ENCODE results near the gene LRRFIP1.

LRRFIP1 gene

GRCh38 chr2:237820421-237820820, 193.0 kb downstream of the LRRFIP1 start:
- no peak overlapping the region for H3K9ac ChIP-seq (ENCODE audit: low read depth, low read length, poor library complexity)
- H3K79me1 ChIP-seq (ENCODE audit: low read depth, low read length), result no peaks in the 10 kb centered on the region
- no peak overlapping the region for H4K8ac ChIP-seq (ENCODE audit: low read depth, low read length)
- no peak overlapping the region for H3K18ac ChIP-seq (ENCODE audit: low read length)
- no peak overlapping the region for H2AK5ac ChIP-seq (ENCODE audit: low read depth, low read length)
- H3K4ac ChIP-seq (ENCODE audit: low read length), result no peak overlapping the region
- no peak overlapping the region for H2BK15ac ChIP-seq (ENCODE audit: low read length)
- no peaks in the 10 kb centered on the region for H3K9me3 ChIP-seq (replicated peaks in 1 of 2; ENCODE audit: control insufficient read depth in 2 of 2, insufficient read depth in 1 of 2, low read depth in 1 of 2, low read length in 2 of 2)
- H3K4me2 ChIP-seq (ENCODE audit: insufficient read depth, low read length, poor library complexity, severe bottlenecking), result no peak overlapping the region
- no peaks in the 10 kb centered on the region for H3K36me3 ChIP-seq (replicated peaks in 1 of 2; ENCODE audit: control insufficient read depth in 2 of 2, insufficient read depth in 2 of 2, low read length in 2 of 2)
- no peak for DNase-seq (ENCODE audit: low spot score)
- no peak overlapping the region for H3K14ac ChIP-seq (ENCODE audit: low read length)
- H2AFZ ChIP-seq (ENCODE audit: low read length), result no peak overlapping the region
- WGBS, 2 donors (ENCODE audit: extremely low coverage in 2 of 2, insufficient read length in 2 of 2, insufficient replicate concordance in 1 of 2), result no CpG with 5 or more reads among the region's 2 CpGs
- H3K27me3 ChIP-seq (ENCODE audit: control insufficient read depth in 3 of 3, insufficient read depth in 3 of 3, low read depth in 1 of 3, low read length in 3 of 3), result peaks cover 0 to 19% (median 0%) of the 10 kb centered on the region in 3 experiments
- H2BK12ac ChIP-seq (ENCODE audit: low read length), result no peak overlapping the region
- no peak overlapping the region for H3K27ac ChIP-seq (replicated peaks; ENCODE audit: low read length)
- no peak overlapping the region for H3K23ac ChIP-seq (ENCODE audit: low read depth, low read length, poor library complexity)
- H3K4me3 ChIP-seq (ENCODE audit: low read length in 2 of 2), result no peak overlapping the region
- no peak overlapping the region for H2BK120ac ChIP-seq (ENCODE audit: low read depth, low read length)
- H2BK5ac ChIP-seq (ENCODE audit: low read length), result no peak overlapping the region
- H3K4me1 ChIP-seq (ENCODE audit: control insufficient read depth in 2 of 2, insufficient read depth in 1 of 2, low read depth in 1 of 2, low read length in 2 of 2), result no peaks in the 10 kb centered on the region
- no peak overlapping the region for H4K91ac ChIP-seq (ENCODE audit: low read depth, low read length, poor library complexity)

- no peaks in the 10 kb centered on the region for H3K27me3 ChIP-seq (ENCODE audit: control insufficient read depth in 3 of 3, insufficient read depth in 3 of 3, low read depth in 1 of 3, low read length in 3 of 3)
- DNase-seq (ENCODE audit: low spot score), result no peak
- H2AK5ac ChIP-seq (ENCODE audit: low read depth, low read length), result no peak overlapping the region
- H3K79me1 ChIP-seq (ENCODE audit: low read depth, low read length), result no peaks in the 10 kb centered on the region
- no peaks in the 10 kb centered on the region for H3K36me3 ChIP-seq (replicated peaks in 1 of 2; ENCODE audit: control insufficient read depth in 2 of 2, insufficient read depth in 2 of 2, low read length in 2 of 2)
- no peak overlapping the region for H4K91ac ChIP-seq (ENCODE audit: low read depth, low read length, poor library complexity)
- no peak overlapping the region for H3K23ac ChIP-seq (ENCODE audit: low read depth, low read length, poor library complexity)
- H2AFZ ChIP-seq (ENCODE audit: low read length), result no peak overlapping the region
- H3K18ac ChIP-seq (ENCODE audit: low read length), result no peak overlapping the region
- no peak overlapping the region for H2BK5ac ChIP-seq (ENCODE audit: low read length)
- no peak overlapping the region for H3K14ac ChIP-seq (ENCODE audit: low read length)
- no peak overlapping the region for H4K8ac ChIP-seq (ENCODE audit: low read depth, low read length)
- no peak overlapping the region for H3K4ac ChIP-seq (ENCODE audit: low read length)
- H3K4me1 ChIP-seq (ENCODE audit: control insufficient read depth in 2 of 2, insufficient read depth in 1 of 2, low read depth in 1 of 2, low read length in 2 of 2), result peaks cover 0 to 7% of the 10 kb centered on the region in 2 donors
- no CpG with 5 or more reads among the region's 2 CpGs for WGBS, 2 donors (ENCODE audit: extremely low coverage in 2 of 2, insufficient read length in 2 of 2, insufficient replicate concordance in 1 of 2)
- no peak overlapping the region for H3K4me3 ChIP-seq (ENCODE audit: low read length in 2 of 2)
- no peak overlapping the region for H3K9ac ChIP-seq (ENCODE audit: low read depth, low read length, poor library complexity)
- no peak overlapping the region for H2BK15ac ChIP-seq (ENCODE audit: low read length)
- no peak overlapping the region for H3K27ac ChIP-seq (replicated peaks; ENCODE audit: low read length)
- no peaks in the 10 kb centered on the region for H3K9me3 ChIP-seq (replicated peaks in 1 of 2; ENCODE audit: control insufficient read depth in 2 of 2, insufficient read depth in 1 of 2, low read depth in 1 of 2, low read length in 2 of 2)
- no peak overlapping the region for H3K4me2 ChIP-seq (ENCODE audit: insufficient read depth, low read length, poor library complexity, severe bottlenecking)
- H2BK120ac ChIP-seq (ENCODE audit: low read depth, low read length), result no peak overlapping the region
- no peak overlapping the region for H2BK12ac ChIP-seq (ENCODE audit: low read length)
Measured at GRCh38 chr2:237823544-237823943, 196.2 kb downstream of the LRRFIP1 start.

- no peak overlapping the region for H3K4me3 ChIP-seq (ENCODE audit: low read length in 2 of 2)
- no peak overlapping the region for H3K18ac ChIP-seq (ENCODE audit: low read length)
- no peak overlapping the region for H2AFZ ChIP-seq (ENCODE audit: low read length)
- DNase-seq (ENCODE audit: low spot score), result no peak
- no peak overlapping the region for H2BK120ac ChIP-seq (ENCODE audit: low read depth, low read length)
- H2BK5ac ChIP-seq (ENCODE audit: low read length), result no peak overlapping the region
- no peak overlapping the region for H3K14ac ChIP-seq (ENCODE audit: low read length)
- H4K8ac ChIP-seq (ENCODE audit: low read depth, low read length), result no peak overlapping the region
- H2BK15ac ChIP-seq (ENCODE audit: low read length), result no peak overlapping the region
- H3K79me1 ChIP-seq (ENCODE audit: low read depth, low read length), result no peaks in the 10 kb centered on the region
- H3K9me3 ChIP-seq (replicated peaks in 1 of 2; ENCODE audit: control insufficient read depth in 2 of 2, insufficient read depth in 1 of 2, low read depth in 1 of 2, low read length in 2 of 2), result no peaks in the 10 kb centered on the region
- no peak overlapping the region for H2AK5ac ChIP-seq (ENCODE audit: low read depth, low read length)
- no peaks in the 10 kb centered on the region for H3K36me3 ChIP-seq (replicated peaks in 1 of 2; ENCODE audit: control insufficient read depth in 2 of 2, insufficient read depth in 2 of 2, low read length in 2 of 2)
- H3K4ac ChIP-seq (ENCODE audit: low read length), result no peak overlapping the region
- H3K4me2 ChIP-seq (ENCODE audit: insufficient read depth, low read length, poor library complexity, severe bottlenecking), result no peak overlapping the region
- peaks cover 0 to 7% of the 10 kb centered on the region in 2 donors for H3K4me1 ChIP-seq (ENCODE audit: control insufficient read depth in 2 of 2, insufficient read depth in 1 of 2, low read depth in 1 of 2, low read length in 2 of 2)
- no peak overlapping the region for H4K91ac ChIP-seq (ENCODE audit: low read depth, low read length, poor library complexity)
- H3K23ac ChIP-seq (ENCODE audit: low read depth, low read length, poor library complexity), result no peak overlapping the region
- H3K9ac ChIP-seq (ENCODE audit: low read depth, low read length, poor library complexity), result no peak overlapping the region
- WGBS, 2 donors (ENCODE audit: extremely low coverage in 2 of 2, insufficient read length in 2 of 2, insufficient replicate concordance in 1 of 2), result no CpG with 5 or more reads among the region's 6 CpGs
- no peak overlapping the region for H2BK12ac ChIP-seq (ENCODE audit: low read length)
- H3K27me3 ChIP-seq (ENCODE audit: control insufficient read depth in 3 of 3, insufficient read depth in 3 of 3, low read depth in 1 of 3, low read length in 3 of 3), result no peaks in the 10 kb centered on the region
- H3K27ac ChIP-seq (replicated peaks; ENCODE audit: low read length), result no peak overlapping the region
Measured at GRCh38 chr2:237824085-237824484, 196.7 kb downstream of the LRRFIP1 start.

GRCh38 chr2:237827421-237827987, 200.1 kb downstream of the LRRFIP1 start:
- no CpG with 5 or more reads among the region's 3 CpGs for WGBS, 2 donors (ENCODE audit: extremely low coverage in 2 of 2, insufficient read length in 2 of 2, insufficient replicate concordance in 1 of 2)
- no peaks in the 10 kb centered on the region for H3K27me3 ChIP-seq (ENCODE audit: control insufficient read depth in 3 of 3, insufficient read depth in 3 of 3, low read depth in 1 of 3, low read length in 3 of 3)
- H2BK120ac ChIP-seq (ENCODE audit: low read depth, low read length), result no peak overlapping the region

More at GRCh38 chr2:237827421-237827987, 200.1 kb downstream of the LRRFIP1 start:
- Histone ChIP-seq H3K9ac (ENCODE audit: low read depth, low read length, poor library complexity) (no peak overlapping the region), H3K27ac (replicated peaks; ENCODE audit: low read length) (no peak overlapping the region), H2AK5ac (ENCODE audit: low read depth, low read length) (no peak overlapping the region), H3K4me1 (ENCODE audit: control insufficient read depth in 2 of 2, insufficient read depth in 1 of 2, low read depth in 1 of 2, low read length in 2 of 2) (peaks cover 0 to 7% of the 10 kb centered on the region in 2 donors), H3K4ac (ENCODE audit: low read length) (no peak overlapping the region), H3K9me3 (replicated peaks in 1 of 2; ENCODE audit: control insufficient read depth in 2 of 2, insufficient read depth in 1 of 2, low read depth in 1 of 2, low read length in 2 of 2) (no peaks in the 10 kb centered on the region), H3K18ac (ENCODE audit: low read length) (no peak overlapping the region), H2BK5ac (ENCODE audit: low read length) (no peak overlapping the region), H2BK15ac (ENCODE audit: low read length) (no peak overlapping the region), H3K14ac (ENCODE audit: low read length) (no peak overlapping the region), H3K79me1 (ENCODE audit: low read depth, low read length) (no peaks in the 10 kb centered on the region), H2AFZ (ENCODE audit: low read length) (no peak overlapping the region), H4K8ac (ENCODE audit: low read depth, low read length) (no peak overlapping the region), H2BK12ac (ENCODE audit: low read length) (no peak overlapping the region), H3K36me3 (replicated peaks in 1 of 2; ENCODE audit: control insufficient read depth in 2 of 2, insufficient read depth in 2 of 2, low read length in 2 of 2) (no peaks in the 10 kb centered on the region), H3K4me3 (ENCODE audit: low read length in 2 of 2) (no peak overlapping the region), H3K23ac (ENCODE audit: low read depth, low read length, poor library complexity) (no peak overlapping the region), H3K4me2 (ENCODE audit: insufficient read depth, low read length, poor library complexity, severe bottlenecking) (no peak overlapping the region), H4K91ac (ENCODE audit: low read depth, low read length, poor library complexity) (no peak overlapping the region)
- no peak for DNase-seq (ENCODE audit: low spot score)
